ENCODE data around the gene APH1B.

Gene APH1B

GRCh38 chr15:63254991-63255390, 22.4 kb upstream of the APH1B start:
- no peak for DNase-seq

GRCh38 chr15:63255489-63255990, 21.9 kb upstream of the APH1B start:
- DNase-seq = no peak

GRCh38 chr15:63256433-63257274, 20.8 kb upstream of the APH1B start:
- DNase-seq = no peak

GRCh38 chr15:63258658-63259057, 18.7 kb upstream of the APH1B start:
- no peak for DNase-seq

DNA sequence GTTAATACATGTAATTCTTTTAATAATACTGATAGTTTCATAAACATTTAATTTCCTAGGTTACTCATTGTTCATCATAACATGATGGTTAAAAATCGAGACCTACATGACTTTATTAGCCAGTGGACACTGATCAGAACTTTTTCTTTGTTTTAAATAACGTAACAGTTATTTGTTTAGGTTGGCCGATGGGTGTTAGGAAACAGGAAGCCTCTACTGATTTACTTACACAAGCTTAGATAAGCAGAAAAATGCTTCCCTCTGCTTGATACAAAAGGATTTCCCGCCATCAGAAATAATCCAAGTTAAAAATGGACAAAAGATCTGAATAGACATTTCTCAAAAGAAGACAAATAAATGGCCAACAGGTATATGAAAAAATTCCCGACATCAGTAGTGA, 16.6 kb upstream of the APH1B start:
- DNase-seq = no peak

GRCh38 chr15:63261311-63261710, 16.1 kb upstream of the APH1B start:
- no peak for DNase-seq

GRCh38 chr15:63263519-63263918, 13.9 kb upstream of the APH1B start:
- DNase-seq = no peak

- DNase-seq = peak; percentile 80
Observed at GRCh38 chr15:63264688-63265293, 12.6 kb upstream of the APH1B start.

DNA sequence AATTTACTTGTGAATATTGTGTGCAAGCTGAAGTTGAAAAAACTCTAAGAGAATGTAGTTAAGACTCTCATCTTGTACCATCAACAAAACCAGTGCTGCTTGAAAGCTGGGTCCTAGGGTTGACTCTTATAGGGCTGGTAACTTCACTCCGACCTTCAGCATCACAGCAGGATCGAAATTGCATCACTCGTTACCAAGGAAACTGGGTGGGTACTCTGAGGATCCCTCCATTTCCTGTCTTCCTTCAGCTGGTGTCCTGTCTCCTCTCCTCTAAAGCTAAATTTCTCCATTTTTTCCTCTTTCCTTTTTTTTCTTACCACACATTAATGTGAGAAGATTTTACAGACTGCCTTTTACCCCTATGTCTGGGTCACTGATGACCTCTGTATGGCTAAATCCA, 3.0 kb upstream of the APH1B start:
- no peak for DNase-seq

- DNase-seq = no peak
Observed at GRCh38 chr15:63276342-63277037, 915 bp upstream of the APH1B start.

DNA sequence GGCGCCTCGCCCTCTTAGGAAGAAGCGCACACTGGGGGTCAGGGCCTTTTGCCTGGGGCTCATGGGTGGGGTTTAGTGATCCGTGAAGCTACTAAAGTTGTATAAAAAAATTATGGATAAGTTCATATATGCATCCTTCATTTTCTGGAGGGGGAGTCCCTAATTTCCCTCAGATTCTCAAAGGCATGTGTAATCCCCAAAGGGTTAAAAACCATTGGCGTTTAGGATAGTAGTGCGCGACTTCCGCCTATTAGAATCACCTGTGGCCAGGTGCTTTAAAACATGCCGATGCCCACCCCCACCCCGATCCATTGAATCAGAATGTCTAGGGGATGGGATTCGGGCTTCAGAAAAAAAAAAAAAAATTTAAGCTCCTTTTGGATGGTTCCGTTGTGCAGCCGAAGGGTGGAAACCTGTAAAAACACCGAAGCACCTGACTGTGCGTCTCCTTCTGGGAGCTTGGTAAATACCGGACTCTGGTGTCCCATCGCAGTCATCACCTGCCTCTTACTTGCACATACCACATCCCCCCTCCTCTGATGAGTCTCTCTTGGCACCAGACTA, 570 bp downstream of the APH1B start:
- DNase-seq = no peak

GRCh38 chr15:63283126-63283525, 5.7 kb downstream of the APH1B start:
- no peak for DNase-seq

DNA sequence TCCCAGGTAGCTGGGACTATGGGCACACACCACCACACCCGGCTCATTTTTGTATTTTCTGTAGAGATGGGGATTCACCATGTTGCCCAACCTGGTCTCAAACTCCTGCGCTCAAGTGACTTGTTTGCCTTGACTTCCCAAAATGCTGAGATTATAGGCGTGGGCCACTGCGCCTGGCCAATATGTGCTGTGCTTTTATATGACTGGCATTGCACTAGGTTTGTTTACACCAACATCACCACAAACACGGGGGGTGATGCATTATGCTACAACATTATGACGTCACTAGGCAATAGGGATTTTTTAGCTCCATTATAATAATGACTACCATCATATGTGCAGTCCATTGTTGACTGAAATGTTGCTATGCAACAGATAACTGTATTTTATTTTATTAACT, 6.9 kb downstream of the APH1B start:
- DNase-seq = no peak

GRCh38 chr15:63287109-63287508, 9.7 kb downstream of the APH1B start:
- no peak for DNase-seq

- no peak for DNase-seq
Observed at GRCh38 chr15:63288342-63288741, 10.9 kb downstream of the APH1B start.

DNA sequence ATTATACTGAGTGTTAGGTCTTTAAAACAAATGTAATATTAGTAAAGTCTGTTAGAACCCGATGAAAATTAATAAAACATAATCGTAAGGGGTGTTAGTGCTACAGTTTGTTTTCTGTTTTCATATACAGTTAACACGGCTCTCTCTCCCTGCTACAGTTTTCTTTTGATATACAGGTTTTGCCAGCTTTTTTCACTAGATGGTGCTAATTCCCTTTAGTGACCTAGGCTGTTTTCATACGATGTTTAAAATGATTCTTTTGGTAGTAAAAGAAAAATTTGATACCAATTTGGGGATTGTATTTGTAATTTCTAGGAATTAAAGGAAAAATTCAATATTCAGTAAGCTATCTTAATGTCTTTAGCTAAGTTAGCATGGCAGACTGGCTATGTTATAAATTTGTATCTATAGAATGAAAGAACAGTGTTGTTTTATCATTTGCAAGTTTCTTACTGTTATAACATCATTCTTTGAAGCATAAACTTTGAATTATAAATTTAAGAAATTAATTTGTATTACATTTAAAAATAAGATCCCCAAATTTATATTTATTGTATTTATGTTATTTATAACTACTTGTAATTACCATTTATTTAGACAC, 11.5 kb downstream of the APH1B start:
- peak; percentile 13 for DNase-seq

DNA sequence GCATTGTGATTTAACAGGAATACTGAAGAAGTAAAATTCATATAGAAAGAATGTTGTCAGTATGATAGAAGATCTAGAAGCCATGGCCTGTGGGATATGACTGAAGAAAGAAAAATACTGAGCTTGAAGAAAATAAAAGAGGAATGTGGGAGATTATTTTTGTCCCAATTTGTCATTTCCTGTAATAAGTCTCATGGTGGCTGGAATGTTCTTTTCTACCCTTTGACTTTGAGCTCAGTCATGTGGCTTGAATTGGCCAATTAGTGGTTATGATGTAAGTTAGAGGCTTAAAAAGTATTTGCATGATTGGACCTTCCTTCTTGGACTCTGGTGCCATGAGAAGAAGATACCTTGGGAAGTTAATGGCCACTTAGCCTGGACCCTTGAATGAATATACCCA, 14.1 kb downstream of the APH1B start:
- no peak for DNase-seq

DNA sequence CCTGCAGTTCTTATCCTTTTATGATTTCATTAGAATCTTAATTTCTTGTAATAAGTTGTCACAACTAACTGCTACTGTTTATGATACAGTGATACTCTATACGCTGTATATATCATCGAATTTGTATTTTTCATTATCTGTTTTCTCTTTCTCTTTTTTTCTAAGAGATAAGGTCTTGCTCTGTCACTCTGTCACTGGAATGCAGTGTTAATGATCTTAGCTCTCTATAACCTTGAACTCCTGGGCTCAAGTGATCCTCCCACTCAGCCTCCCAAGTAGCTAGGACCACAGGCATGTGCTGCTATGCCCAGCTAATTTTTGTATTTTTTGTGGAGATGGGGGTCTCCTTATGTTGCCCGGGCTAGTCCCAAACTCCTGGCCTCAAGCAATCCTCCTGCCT, 14.8 kb downstream of the APH1B start:
- no peak for DNase-seq

GRCh38 chr15:63292771-63293170, 15.4 kb downstream of the APH1B start:
- DNase-seq = no peak

DNA sequence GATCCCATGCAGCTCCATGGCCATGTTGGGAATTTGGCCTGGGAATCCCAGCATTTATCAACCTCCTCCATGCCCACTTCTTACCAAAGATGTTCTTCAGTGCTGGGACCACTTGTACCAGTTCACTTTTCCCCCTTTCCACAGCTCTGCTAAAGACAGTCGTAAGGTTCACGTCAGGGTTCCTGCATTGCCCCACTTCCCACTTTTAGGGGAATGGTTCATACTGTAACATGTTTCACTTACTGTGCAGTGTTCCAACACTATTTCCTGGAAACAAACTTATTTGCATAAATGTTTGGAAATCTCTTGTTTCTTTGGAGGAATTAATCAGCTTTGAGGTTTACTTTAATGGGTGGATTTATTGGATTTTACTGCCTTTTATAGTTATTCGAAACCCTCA, 17.0 kb downstream of the APH1B start:
- DNase-seq = no peak

- no peak for DNase-seq
Observed at GRCh38 chr15:63295341-63295740, 17.9 kb downstream of the APH1B start.

- DNase-seq = no peak
Observed at GRCh38 chr15:63296195-63296594, 18.8 kb downstream of the APH1B start.

DNA sequence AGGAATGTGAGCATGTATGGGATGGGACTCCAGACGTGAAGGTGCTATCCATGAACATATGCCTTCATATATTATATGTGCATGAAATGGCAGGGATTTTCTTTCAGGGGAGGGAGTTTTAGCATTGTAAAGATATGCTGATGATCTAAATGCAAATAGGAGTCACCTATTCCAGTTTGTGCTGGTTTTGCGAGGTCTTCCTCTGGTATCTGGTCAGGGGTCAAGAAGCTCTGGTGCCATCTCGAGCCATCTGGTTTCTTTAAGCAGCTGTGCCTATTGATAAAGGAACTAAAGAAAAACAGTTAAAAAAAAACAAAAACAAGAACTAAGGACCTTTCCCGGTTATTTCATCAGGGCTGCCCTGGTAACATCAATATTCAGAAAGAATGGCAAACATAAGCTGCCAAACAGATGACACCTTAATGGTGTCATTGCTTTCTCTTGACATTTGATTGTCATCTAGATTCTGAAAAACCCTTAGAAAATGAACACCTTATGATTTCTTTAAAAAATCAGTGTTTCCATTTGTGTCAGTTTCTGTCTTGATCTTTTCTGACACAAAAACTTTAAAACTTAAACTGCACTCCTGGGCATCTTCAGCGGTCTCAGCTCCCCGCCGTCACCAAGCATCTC, 22.7 kb downstream of the APH1B start:
- DNase-seq = no peak
